ENCODE measurements around the gene NOD2.

NOD2 gene

DNA sequence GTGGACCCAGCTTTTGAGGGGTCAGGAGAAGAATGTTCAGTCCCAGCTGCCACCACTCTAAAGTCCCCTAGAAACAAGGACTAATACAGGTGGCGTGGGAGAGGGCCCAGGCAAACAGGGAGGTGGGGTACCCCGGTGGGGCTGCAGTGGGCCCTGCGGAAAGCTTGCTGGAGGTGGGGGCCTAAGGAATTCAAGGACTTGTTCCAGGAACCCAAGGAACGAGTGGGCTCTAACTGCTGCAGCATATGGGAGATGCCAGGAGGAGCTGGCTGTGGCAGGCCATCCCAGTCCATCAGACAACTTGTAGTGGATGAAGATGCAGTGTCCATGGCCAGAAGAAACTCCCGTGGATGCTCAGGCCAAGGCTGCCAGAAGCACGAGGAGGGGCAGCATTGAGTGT, 22.9 kb upstream of the NOD2 start:
- no peak for DNase-seq

DNA sequence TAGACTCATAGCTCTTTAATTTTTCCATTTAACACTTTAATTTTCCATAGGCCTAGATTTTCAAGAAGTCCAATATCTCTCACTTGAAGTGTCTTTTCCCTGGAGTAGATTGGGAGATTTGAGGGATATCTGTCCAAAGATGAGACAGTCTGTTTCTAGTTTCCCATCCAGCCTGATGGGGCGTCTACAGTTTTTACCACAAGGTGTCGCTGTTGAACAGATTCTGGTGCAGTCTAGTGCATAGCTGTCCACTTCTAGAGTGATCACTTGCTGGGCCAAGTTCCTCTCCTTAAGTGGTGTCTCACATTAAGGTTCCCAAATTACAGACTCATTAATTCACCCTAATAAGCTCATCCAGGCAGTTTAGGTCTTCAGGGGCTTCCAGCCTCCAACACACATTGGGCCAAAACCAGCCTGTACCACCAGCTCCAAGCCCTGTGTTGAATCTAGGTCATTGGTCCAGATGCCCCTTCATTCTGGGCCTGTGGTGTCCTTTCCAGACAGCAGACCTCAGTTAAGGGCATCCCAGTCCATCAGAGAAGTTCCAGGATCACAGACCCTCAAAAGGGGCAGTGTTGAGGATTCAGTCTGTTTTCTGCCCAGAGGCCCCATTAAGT, 21.7 kb upstream of the NOD2 start:
- DNase-seq = peak; percentile 12 to 49 (median 28)

DNA sequence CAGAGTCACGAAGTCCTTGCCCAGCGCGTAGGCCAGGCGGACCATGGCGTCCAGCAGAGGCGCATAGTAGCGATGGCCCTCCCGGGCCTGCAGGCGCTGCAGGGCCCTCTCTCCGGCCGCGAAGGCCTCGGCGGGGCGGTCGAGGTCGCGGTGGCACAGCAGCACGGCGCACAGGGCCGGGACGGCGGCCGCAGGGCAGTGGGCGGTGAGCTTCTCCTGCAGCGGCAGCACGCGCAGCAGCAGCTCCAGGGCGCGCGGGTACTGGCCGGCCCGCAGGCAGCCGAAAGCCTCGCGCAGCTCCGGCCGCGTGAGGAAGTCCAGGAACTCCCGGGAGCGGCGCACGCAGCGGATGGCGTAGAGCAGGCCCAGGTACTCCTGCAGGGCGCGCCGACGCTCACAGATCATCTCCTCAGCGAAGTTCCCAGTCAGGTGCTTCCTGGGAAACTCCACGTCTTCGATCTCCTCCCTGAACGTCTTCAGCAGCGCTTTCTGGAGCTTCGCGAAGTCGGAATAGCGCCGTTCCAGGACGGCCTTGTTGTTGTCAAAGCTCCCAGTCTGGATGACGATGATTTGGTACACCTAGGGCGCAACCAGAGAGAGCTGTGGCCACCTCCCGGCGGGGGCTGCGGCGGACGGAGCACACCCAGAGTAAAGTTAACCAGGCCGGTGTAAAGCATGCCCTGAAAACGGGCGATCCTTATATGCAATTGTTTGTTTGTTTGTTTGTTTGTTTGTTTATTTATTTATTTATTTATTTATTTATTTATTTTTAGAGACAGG, 19.7 kb upstream of the NOD2 start:
- no peak for DNase-seq

DNA sequence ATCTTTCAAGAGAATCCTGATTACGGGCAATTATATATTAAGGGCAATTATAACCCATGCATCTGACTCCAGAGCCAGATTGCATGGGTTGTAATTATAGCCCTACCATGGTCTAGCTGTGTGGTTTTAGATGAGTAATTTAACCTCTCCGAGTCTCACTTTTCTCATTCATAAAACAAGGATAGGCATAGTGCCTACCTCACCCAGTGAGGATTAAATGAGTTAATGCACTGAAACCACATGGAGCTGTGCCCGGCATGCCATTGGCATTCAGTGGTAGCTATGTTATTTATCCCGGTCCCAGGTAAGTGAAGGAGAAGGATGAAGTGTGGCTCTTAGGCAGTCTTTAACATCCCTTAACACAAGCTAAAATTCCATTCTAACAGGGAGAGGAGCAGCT, 18.6 kb upstream of the NOD2 start:
- DNase-seq = no peak

DNA sequence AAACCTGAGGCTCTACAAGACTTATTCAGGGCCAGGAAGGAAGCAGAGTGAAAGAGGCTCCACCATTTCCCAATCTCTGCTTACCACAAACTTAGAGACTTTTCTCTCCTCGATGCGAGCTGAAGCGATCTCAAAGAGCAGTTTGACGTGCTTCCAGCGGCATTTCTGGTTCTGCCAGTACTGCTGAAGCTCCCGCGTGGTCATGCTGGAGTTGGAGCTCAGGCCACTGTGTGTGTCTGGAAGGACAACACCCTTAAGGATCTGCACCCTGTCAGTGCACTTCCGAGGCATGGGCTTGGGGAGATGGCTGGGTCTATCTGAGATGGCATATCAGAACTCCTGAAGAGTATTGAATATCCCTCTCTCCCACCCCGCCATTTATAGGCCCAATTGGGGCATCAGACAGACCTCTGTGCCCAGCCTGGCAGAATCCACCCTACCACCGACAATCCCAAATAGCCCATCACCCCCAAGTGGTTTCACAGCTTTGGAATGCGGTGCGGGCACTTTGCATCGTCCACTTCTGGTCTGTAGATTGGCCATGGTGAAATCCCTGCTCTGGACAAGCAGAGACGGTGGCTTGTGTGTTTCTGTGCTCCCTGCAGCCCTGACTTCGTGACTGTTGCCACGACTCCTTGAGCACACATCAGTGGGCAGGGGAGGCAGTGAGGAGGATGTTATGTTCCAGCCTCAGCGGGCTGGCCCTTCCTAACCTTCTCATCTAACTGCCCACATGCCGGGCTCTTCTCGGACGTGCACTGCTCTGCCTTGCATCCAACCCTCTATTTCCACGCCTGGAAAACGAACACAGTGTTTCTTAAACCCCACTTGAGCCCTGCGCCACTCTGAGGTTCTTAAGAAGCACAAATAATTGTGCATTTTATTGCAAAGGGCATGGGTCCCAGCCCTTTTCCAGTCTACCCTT, 17.5 kb upstream of the NOD2 start:
- no peak for DNase-seq

DNA sequence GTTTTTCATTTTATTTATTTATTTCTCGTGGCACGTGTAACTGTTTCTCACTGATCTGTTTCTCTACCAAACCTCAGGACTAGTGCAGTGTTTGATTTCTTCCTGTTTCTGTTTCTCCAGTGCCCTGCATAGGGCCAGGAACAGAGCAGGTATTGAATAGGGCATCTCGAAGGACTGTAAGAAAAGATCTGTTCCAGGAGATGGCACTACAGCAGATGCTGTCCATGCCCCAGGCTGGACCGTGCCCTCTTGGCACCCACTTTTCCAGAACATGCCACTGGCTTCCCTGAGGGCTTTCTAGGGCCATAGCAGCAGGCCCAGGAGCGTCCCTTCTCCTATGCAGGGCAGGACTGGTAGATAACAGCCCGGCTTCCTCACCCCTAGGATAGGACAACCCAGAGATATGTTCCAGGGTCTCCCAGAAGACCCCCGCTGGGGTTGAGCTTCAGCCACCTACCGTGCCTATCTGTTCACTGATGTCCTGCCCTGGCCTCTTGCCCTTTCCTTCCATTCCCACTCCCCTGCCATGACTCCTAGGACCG, 16.7 kb upstream of the NOD2 start:
- no peak for DNase-seq

DNA sequence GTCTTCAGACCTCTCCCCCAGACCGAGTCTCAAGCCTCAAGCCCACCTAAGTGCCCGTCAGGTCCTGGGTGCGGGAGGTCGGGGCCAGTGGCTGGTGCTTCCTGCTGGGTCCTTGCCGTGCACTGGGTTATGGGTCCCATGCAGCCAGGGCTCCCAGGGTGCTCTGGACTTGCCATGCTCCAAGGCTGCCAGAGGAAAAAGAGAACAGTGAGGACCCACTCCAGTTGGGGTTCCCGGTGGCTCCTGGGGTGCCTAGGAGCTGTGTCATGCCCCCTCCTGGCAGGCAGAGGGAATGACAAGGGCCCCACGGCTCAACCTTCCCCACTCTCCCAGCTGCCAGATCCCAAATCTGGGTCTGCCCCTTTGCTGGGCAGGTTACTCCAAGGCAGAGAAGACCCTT, 16.1 kb upstream of the NOD2 start:
- DNase-seq = peak in 2 of 6 experiments; percentile 4 to 10

DNA sequence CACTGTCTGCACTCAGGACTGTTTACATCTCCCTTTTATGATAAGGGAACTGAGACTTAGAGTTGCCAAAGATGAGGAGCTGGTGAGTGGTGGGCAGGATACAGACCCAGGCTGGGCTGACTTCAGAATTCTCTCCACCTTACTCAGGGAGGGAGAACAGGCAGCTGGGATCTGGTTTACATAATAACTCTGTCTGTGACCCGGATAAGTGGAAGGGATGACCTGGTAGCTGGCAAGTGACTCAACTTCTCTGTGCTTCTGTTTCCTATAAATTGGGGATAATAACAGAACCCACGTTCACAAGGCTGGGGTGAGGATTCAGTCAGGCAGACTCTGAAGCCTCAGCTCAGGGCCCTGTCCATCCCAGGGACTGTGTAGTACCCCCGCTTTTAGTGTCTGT, 14.9 kb upstream of the NOD2 start:
- no peak for DNase-seq

DNA sequence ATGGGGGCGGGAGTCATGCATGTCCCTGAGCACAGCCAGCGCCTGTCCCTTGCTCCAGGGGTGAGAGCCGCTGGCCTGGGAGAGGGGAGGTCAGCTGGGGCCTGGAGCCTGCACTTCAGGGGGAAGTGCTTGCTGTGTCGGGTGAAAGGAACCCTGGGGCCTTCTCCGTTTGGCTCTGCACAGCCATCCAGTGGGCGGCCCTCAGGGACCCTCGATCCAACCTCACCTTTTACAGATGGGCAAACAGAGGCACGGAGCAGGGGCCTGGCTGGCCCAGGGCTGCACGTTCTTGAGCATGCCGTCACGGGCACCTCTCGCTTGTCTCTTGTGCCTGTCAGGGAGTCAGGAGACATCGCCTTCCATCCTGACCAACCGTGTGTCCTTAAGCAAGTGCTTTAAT, 14.1 kb upstream of the NOD2 start:
- no peak for DNase-seq

DNA sequence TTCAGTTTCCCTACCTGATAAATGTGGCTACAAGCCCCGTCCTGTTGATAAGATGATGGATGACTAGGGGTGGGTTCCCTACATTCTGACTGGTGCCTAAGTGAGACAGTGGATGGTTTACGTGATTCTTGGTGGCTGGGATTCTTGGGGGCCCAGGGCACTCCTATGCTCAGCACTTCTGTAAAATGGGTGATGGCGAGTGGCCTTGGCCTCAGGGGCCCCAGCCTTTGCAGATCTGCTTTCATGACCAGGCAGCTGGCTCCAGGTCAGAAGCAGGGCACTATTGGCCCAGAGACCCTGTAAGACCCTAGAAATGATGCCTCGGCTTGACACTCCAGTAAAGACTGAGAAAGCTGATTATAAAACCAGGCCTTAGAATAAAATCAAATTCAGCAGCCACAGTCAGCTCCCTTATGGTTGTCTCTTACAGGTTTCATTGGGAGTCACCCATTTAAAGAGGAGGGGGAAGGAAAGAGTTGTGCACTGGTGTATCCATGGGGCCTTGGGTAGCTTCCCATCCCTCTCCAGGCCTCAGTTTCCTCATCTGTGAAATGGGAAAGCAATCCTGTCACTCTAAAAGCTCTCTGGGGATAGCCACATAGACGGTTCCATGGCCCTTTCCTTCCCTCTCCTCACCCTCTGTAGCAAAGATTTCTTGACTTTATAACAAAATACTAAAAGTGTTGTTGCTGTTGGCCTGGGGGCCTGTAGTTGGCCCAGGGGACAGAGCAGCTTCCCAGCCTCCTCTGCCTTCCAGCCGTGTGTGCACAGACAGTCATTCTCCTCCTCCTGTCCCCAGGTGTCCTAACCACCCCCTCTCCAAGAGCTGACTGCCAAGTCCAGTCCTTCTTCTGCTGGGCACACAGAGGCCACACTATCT, 13.5 kb upstream of the NOD2 start:
- no peak for DNase-seq

DNA sequence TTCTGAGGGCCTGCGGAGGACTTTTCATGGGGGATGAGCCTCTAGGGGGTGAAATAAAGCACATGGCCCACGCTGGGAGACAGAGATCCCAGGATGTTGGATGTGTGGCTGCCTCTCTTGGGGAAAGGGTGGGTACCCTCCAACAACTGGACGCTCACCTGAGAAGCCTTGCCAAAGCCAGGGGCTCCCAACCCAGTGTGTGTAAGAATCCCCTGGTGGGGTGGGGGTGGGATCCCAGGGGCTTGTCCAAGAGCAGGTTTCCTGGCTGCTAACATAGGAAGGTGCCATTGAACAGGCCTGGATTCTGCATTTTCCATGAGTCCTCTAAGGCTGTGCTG, 12.9 kb upstream of the NOD2 start:
- DNase-seq = no peak

DNA sequence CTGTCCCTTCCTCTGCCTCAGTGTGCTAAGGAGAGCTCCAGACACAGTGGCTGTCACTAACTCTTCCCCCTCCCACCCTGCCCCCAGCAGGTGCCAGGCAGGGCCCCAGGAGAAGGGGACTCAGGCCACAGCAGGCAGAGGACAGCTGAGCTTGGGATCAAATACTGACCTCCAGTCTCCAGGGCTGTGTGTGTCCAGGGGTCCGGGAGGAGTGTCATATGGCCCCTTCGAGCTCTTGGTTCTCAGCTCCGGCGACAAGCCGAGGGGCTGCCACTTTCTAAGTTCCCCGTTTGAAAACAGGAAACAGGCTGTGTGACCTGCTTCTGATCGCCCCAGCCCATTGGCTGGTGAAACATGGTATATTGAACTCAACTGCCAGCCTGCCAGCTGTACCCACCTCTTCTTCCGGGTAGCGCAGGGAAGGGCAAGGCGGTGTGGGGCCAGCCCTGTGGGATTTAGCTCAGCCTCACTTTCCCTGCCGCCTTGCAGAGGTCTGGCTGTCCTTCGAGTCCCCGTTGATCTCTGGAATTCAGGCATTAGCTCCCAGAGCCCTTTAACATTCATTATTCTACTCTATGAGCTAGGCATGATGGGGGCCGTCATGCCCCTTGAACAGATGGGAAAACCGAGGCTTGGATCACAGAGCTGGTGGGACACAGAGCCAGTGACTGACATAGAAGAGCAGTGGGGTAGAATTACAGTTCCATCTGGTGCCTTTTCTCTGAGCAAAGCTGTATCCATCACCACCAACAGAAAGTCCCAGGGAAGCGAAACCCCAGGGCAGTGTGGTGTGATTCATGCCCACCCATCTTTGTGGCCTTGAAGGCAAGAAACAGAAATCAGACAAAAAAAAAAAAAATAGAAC, 12.2 kb upstream of the NOD2 start, which contains the start of gene SNX20:
Gene SNX20 (minus strand): TSS at position 292 of the 865 bp plus-strand sequence. CDS start 3,786 bp downstream, outside the sequence.
- peak; percentile 51 to 74 (median 68) for DNase-seq

DNA sequence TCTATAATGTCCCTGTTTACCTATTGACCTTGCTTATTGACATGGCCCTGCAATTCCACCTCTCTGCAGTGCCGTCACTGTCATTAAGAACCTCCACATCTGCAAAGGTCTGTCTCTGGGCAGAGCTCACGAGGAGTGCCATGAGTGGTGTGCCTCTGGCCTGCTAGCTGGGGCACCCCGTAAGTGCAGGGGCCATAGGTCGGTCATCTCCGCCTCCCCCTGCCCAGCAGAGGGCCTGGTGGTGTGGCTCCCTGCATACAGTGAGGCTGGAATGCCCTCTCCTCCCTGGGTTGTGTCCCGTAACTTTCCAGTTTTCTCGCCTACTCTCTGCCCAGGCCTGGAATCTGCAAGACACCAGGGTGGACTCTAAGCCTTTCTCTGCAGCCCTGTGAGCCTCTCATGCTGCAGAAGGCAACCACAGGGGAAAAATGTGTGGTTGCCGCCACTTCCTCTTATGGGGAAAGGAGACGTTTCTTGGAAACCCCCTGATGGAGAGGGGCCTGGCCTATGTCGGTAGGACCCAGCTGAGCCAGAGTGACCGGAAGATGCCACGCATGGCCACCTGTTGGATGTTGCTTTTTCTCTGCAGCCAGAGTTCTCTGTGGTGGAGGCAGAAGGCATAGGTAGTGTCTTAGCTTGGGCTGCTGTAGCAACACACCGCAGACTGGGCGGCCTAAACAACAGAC, 9.6 kb upstream of the NOD2 start:
- DNase-seq = peak in 5 of 6 experiments; percentile 18 to 43 (median 35)

DNA sequence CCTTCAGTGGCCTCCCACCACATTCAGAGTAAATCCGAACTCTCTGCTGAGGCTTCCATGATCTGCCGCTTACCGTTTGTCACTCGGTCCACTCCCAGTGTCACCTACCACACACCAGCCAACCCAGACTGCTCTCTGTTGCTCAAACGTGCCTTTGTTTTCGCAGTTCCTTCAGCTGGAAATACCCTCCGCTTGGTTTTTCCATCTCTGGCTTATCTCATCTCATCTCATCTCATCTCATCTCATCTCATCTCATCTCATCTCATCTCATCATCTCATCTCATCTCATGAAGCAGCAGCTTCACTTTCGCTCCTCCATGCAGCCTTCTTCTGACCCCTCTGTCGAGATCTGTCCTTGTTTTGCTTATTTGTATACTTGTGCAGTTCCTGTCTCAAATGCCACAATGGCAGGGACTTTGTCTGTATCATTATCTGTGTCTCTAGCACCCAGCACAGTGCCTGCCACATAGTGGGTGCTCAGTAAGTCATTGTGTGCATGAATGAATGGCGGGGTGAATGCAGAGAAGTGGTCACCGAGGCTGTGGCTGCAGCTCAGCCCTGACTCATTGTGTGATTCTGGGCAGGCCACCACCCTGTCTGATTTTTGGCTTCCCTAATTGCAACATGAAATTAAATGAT, 8.5 kb upstream of the NOD2 start:
- peak in 2 of 6 experiments; percentile 14 to 28 for DNase-seq

DNA sequence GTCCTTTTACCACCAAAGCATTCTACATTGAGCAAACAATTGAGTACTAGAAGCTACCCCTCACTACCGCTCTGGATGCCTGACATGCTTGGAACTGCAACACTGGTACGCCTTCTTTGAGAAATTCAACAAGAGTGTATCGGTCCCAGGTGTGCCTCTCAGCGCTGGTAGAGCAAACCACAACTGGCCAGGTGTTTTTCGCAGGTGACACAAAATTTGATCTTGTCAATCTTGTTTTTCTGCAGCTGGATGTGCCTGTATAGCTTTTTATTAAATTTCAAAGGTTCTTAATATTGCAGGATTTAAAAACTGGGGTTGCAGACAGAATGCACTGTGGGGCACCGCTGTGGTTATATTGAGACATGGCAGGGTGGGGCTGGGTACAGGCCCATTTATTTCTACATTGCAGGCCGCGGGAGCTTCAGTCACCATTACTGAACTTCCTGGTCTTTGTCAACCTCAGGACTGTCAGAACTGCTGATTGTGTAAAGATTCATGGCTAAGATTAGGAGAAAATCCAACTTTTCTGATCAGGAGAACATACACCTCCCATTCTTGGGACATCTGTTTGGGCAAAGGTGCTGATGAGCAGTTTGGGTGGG, 7.8 kb upstream of the NOD2 start:
- no peak for DNase-seq

DNA sequence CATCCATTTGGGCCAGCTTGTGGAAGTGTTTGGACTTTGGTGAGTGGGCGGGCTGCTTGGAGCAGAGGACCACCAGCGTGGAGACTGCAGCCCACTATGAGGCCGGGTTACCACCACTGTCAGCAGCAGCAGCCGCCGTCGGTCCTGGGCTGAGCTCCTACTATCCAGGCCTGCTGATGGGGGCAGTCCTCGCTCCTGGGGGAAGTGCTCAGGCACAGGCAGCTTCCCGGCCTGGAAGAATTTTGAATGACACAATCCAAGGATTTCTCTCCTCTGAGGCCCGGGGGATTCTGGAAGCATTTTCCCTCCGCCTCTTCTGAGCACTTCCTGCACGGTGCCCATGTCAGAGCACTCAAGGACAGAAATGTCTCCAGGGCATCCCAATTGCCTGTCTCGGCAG, 5.3 kb upstream of the NOD2 start:
- no peak for DNase-seq

DNA sequence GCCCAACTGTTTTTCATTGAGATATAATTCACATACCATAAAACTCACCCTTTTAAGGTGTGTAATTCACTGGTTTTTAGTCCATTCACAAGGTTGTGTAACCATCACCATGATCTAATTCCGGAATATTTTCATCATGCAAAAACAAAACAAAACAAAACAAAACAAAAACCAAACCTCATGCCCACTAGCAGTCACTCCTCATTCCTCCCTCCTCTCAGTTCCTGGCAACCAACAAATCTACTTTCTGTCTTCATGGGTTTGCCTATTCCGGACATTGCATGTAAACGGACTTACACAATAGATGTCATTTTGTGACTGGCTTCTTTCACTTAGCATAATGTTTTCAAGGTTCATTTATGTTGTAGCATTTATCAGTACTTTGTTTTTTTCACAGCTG, 4.5 kb upstream of the NOD2 start:
- DNase-seq = no peak

DNA sequence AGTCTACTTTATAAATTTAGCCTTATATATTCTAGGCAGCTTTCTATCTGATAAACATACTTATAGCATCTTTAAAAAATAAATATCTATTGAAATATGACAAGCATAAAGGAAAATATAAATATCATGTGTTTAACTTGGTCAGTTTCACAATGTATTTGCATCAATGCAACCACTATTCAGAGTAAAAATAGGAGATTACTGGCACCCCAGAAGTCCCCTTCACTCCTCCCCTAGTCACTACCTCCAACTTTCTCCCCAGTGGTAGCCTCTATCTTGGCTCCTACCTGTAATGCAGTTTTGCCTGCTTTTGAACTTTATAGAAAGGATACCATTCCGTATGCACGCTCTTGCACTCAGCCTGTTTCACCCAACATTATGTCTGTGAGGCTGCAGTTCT, 3.2 kb upstream of the NOD2 start:
- DNase-seq = no peak

DNA sequence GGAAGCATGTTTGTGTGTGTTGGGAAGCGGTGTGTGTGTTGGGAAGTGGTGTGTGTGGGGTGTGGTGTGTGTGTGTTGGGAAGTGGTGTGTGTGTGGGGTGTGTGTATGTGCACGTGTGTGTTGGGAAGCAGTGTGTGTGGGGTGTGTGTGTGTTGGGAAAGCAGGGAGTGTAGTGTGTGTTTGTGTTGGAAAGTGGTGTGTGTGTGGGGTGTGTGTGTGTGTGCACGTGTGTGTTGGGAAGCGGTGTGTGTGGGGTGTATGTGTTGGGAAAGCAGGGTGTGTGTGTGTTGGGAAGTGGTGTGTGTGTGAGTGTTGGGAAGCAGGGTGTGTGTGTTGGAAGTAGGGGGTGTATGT, 785 bp upstream of the NOD2 start:
- no peak for DNase-seq

DNA sequence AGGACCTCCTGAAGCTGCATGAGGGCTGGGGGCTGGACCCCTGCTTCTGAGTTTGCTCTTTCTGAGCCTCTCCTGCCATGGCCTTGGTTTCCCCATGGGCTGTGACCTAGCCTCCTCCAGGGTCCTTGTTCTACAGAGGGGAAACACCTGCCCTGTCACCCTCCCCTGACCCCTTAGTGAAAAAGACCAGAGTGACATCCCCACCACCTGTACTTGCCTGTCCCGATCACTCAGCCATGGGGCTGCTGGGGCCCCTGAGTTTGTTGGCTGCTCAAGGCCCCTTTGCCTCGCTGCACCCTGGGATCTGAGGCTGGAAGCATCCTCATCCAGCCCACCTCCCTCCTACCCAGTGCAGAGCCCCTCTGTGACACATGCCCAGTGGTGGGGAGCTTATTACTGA, 800 bp downstream of the NOD2 start:
- DNase-seq = no peak

Data from stimulated activated naive CD4-positive, alpha-beta T cell (primary cell).